ENCODE data around the gene NR3C1.

NR3C1 gene

DNA sequence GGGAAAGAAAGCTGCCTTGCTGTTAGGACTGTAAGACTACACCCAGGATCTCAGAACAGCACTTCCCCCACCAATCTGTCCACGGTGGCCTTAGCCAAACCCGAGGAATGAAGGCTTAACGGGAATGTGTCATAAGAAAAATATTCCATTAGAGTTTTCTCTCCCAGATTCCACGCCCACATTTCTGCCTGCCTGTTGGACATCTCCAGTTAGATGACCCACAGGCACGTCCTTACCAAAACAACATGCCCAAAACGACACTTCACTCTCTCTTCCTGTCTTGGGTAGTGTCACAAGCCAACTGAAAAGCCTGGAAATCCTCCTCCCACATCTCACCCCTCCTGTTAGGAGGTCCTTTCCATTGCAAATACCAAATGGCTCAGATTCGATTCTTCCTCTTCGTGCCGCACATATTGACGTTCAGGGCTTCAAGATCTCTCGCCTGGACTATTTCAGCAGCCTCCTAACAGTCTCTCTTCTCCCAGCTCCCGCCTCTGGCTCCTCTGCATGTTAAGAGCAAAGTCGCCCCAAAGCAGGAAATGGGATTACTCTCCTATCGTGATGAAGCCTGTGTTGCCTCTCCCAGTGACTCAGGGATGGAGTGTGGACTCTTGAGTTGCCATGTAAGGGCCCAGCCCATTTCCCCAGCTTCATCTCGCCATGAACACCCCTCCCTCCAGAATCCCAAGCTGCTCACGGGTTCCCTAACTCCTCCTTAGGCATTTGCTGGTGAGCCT is 159.3 kb downstream of the NR3C1 start:
- Histone ChIP-seq H3F3A (ENCODE audit: insufficient read depth, low read length) (no peaks in the 10 kb centered on the region), H3K4me3 (ENCODE audit: low read length) (no peak overlapping the region), H3K9me3 (replicated peaks; ENCODE audit: insufficient read depth, low read length) (no peaks in the 10 kb centered on the region), H3K27ac (ENCODE audit: low read length) (no peak overlapping the region), H3K4me2 (ENCODE audit: low read depth, low read length) (no peak overlapping the region), H3K27me3 (replicated peaks; ENCODE audit: insufficient read depth, low read length) (no peaks in the 10 kb centered on the region), H3K4me1 (ENCODE audit: low read length) (no peaks in the 10 kb centered on the region), H4K20me1 (ENCODE audit: insufficient read depth, low read length) (no peaks in the 10 kb centered on the region), H3K36me3 (replicated peaks; ENCODE audit: insufficient read depth, low read length) (no peaks in the 10 kb centered on the region), H3K79me2 (ENCODE audit: low read length) (no peaks in the 10 kb centered on the region), H2AFZ (ENCODE audit: low read length) (no peak overlapping the region), H3K9me2 (replicated peaks; ENCODE audit: insufficient read depth, low read length) (no peaks in the 10 kb centered on the region), H3K9ac (ENCODE audit: low read length) (no peak overlapping the region)
- TF ChIP-seq, protein P1, sequence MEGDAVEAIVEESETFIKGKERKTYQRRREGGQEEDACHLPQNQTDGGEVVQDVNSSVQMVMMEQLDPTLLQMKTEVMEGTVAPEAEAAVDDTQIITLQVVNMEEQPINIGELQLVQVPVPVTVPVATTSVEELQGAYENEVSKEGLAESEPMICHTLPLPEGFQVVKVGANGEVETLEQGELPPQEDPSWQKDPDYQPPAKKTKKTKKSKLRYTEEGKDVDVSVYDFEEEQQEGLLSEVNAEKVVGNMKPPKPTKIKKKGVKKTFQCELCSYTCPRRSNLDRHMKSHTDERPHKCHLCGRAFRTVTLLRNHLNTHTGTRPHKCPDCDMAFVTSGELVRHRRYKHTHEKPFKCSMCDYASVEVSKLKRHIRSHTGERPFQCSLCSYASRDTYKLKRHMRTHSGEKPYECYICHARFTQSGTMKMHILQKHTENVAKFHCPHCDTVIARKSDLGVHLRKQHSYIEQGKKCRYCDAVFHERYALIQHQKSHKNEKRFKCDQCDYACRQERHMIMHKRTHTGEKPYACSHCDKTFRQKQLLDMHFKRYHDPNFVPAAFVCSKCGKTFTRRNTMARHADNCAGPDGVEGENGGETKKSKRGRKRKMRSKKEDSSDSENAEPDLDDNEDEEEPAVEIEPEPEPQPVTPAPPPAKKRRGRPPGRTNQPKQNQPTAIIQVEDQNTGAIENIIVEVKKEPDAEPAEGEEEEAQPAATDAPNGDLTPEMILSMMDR (IDR thresholded peaks at IDR 0.05; ENCODE audit: low read length): no peak
- TF ChIP-seq EZH2phosphoT487 (IDR thresholded peaks at IDR 0.05; ENCODE audit: low read length) (no peak), EZH2 (optimal IDR thresholded peaks at IDR 0.05; ENCODE audit: low read depth, low read length) (no peak)
- DNase-seq: no peak

DNA sequence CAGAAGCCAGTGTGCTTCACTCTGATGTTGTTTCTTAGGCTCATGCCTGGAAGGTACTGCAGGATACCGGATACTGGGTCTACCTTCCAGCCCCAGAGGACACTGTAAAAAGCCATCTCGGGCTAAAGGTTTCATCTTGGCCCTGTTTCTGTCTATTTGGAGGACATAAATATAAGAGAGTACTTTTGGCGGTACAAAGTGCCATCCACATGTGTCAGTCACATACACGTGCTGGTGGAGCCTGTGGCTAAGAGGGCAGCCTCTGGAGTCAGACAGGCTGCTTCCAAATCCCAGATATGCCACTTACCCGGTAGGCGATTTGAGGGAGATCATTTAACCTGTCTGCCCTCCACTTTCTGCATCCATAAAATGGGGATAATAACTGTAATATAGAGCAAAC is 160.4 kb downstream of the NR3C1 start:
- Histone ChIP-seq H3K4me1 (ENCODE audit: low read length) (no peaks in the 10 kb centered on the region), H3K79me2 (ENCODE audit: low read length) (no peaks in the 10 kb centered on the region), H3K9me2 (replicated peaks; ENCODE audit: insufficient read depth, low read length) (no peaks in the 10 kb centered on the region), H3K36me3 (replicated peaks; ENCODE audit: insufficient read depth, low read length) (no peaks in the 10 kb centered on the region), H3K27ac (ENCODE audit: low read length) (no peak overlapping the region), H2AFZ (ENCODE audit: low read length) (no peak overlapping the region), H3K27me3 (replicated peaks; ENCODE audit: insufficient read depth, low read length) (no peaks in the 10 kb centered on the region), H3K9ac (ENCODE audit: low read length) (no peak overlapping the region), H3K9me3 (replicated peaks; ENCODE audit: insufficient read depth, low read length) (no peaks in the 10 kb centered on the region), H3K4me2 (ENCODE audit: low read depth, low read length) (no peak overlapping the region), H3K4me3 (ENCODE audit: low read length) (no peak overlapping the region), H3F3A (ENCODE audit: insufficient read depth, low read length) (no peaks in the 10 kb centered on the region), H4K20me1 (ENCODE audit: insufficient read depth, low read length) (no peaks in the 10 kb centered on the region)
- TF ChIP-seq EZH2 (optimal IDR thresholded peaks at IDR 0.05; ENCODE audit: low read depth, low read length): no peak
- no peak for TF ChIP-seq EZH2phosphoT487 (IDR thresholded peaks at IDR 0.05; ENCODE audit: low read length)
- TF ChIP-seq, protein P1 (IDR thresholded peaks at IDR 0.05; ENCODE audit: low read length): no peak
- DNase-seq: no peak

DNA sequence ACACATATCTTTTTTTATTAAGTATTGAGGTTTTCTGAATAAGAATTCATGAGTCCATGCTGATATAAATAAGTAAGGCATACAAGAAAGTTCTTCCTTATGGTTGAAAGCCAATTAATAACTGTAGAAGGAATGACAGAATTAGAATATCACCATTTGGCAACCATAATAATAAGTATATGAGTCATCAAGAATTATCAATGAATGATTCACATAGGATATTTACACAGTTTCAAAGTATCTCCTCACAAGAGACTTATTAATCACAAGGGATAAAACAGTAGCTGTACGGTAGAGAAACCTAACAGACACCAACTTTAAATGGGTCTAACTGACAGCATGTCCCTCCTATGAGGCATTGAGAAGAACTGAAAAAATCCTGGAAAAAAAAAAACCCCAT is 161.6 kb downstream of the NR3C1 start:
- Histone ChIP-seq H3K79me2 (ENCODE audit: low read length) (no peaks in the 10 kb centered on the region), H3F3A (ENCODE audit: insufficient read depth, low read length) (no peaks in the 10 kb centered on the region), H2AFZ (ENCODE audit: low read length) (no peak overlapping the region), H4K20me1 (ENCODE audit: insufficient read depth, low read length) (no peaks in the 10 kb centered on the region), H3K36me3 (replicated peaks; ENCODE audit: insufficient read depth, low read length) (no peaks in the 10 kb centered on the region), H3K4me3 (ENCODE audit: low read length) (no peak overlapping the region), H3K4me1 (ENCODE audit: low read length) (no peaks in the 10 kb centered on the region), H3K9me3 (replicated peaks; ENCODE audit: insufficient read depth, low read length) (no peaks in the 10 kb centered on the region), H3K9ac (ENCODE audit: low read length) (no peak overlapping the region), H3K27me3 (replicated peaks; ENCODE audit: insufficient read depth, low read length) (no peaks in the 10 kb centered on the region), H3K9me2 (replicated peaks; ENCODE audit: insufficient read depth, low read length) (no peaks in the 10 kb centered on the region), H3K27ac (ENCODE audit: low read length) (no peak overlapping the region), H3K4me2 (ENCODE audit: low read depth, low read length) (no peak overlapping the region)
- no peak for DNase-seq
- TF ChIP-seq EZH2 (optimal IDR thresholded peaks at IDR 0.05; ENCODE audit: low read depth, low read length) (no peak), EZH2phosphoT487 (IDR thresholded peaks at IDR 0.05; ENCODE audit: low read length) (no peak)
- TF ChIP-seq, protein P1 (IDR thresholded peaks at IDR 0.05; ENCODE audit: low read length): no peak
